MM.1S (cell line): ENCODE results near the gene PPOX.

Experiments used
- DNase-seq: peaks from one replicate; pipeline ENCODE4 v3.0.0-alpha.2; 2015
- H2AFZ ChIP-seq: fragments of 300-600 bp; sonication (generic); 2 replicates; pipeline ENCODE4 v1.6.0; 2016; ENCODE audit warnings: antibody characterized with exemption, low read length
- H3F3A ChIP-seq: fragments of 300-600 bp; sonication (generic); 2 replicates; pipeline ENCODE4 v1.6.1; 2016; ENCODE audit warnings: mild to moderate bottlenecking, antibody characterized with exemption, low read length, moderate library complexity, mixed read lengths; ENCODE audit not compliant: insufficient read depth
- H3K27ac ChIP-seq: fragments of 300-600 bp; sonication (generic); 2 replicates; pipeline ENCODE4 v1.5.1; 2016; ENCODE audit warnings: mild to moderate bottlenecking, low read length
- H3K27me3 ChIP-seq: fragments of 300-600 bp; sonication (generic); replicated peaks from 2 replicates; pipeline ENCODE4 v1.6.0; 2016; ENCODE audit warnings: low read length; ENCODE audit not compliant: insufficient read depth
- H3K36me3 ChIP-seq: fragments of 300-600 bp; sonication (generic); replicated peaks from 2 replicates; pipeline ENCODE4 v1.6.1; 2016; ENCODE audit warnings: mild to moderate bottlenecking, low read length, mixed read lengths; ENCODE audit not compliant: insufficient read depth
- H3K4me1 ChIP-seq: fragments of 300-600 bp; sonication (generic); 2 replicates; pipeline ENCODE4 v1.6.1; 2016; ENCODE audit warnings: low read length, mixed read lengths
- H3K4me2 ChIP-seq: fragments of 300-600 bp; sonication (generic); 2 replicates; pipeline ENCODE4 v1.6.0; 2016; ENCODE audit warnings: low read depth, low read length
- H3K4me3 ChIP-seq: fragments of 300-600 bp; sonication (generic); 2 replicates; pipeline ENCODE4 v1.5.1; 2016; ENCODE audit warnings: low read length, mixed read lengths
- H3K79me2 ChIP-seq: fragments of 300-600 bp; sonication (generic); 2 replicates; pipeline ENCODE4 v1.6.1; 2016; ENCODE audit warnings: mixed run types, low read length, mixed read lengths
- H3K9ac ChIP-seq: fragments of 300-600 bp; sonication (generic); 2 replicates; pipeline ENCODE4 v1.6.1; 2016; ENCODE audit warnings: low read length, mixed read lengths
- H3K9me2 ChIP-seq: fragments of 300-600 bp; sonication (generic); replicated peaks from 2 replicates; pipeline ENCODE4 v1.6.1; 2016; ENCODE audit warnings: mild to moderate bottlenecking, low read length, mixed read lengths; ENCODE audit not compliant: insufficient read depth
- H3K9me3 ChIP-seq: fragments of 300-600 bp; sonication (generic); replicated peaks from 2 replicates; pipeline ENCODE4 v1.6.1; 2016; ENCODE audit warnings: mild to moderate bottlenecking, low read length, mixed read lengths; ENCODE audit not compliant: insufficient read depth
- H4K20me1 ChIP-seq: fragments of 300-600 bp; sonication (generic); 2 replicates; pipeline ENCODE4 v1.6.1; 2016; ENCODE audit warnings: mild to moderate bottlenecking, low read length, moderate library complexity, mixed read lengths; ENCODE audit not compliant: insufficient read depth
- EZH2 ChIP-seq: fragments of 300-600 bp; sonication (generic); optimal IDR thresholded peaks from 2 replicates; pipeline ENCODE3; 2017; ENCODE audit warnings: low read depth, mild to moderate bottlenecking, antibody characterized with exemption, low read length, mixed read lengths
- EZH2phosphoT487 ChIP-seq: fragments of 300-600 bp; sonication (generic); IDR thresholded peaks from 2 replicates; pipeline ENCODE4 v1.6.1; 2018; ENCODE audit warnings: antibody characterized with exemption, low read length
- TF ChIP-seq, protein P1 (sequence below): fragments of 300-600 bp; sonication (generic); IDR thresholded peaks from 2 replicates; pipeline ENCODE4 v1.5.1; 2016; ENCODE audit warnings: antibody characterized with exemption, low read length, mixed read lengths

PPOX gene

DNA sequence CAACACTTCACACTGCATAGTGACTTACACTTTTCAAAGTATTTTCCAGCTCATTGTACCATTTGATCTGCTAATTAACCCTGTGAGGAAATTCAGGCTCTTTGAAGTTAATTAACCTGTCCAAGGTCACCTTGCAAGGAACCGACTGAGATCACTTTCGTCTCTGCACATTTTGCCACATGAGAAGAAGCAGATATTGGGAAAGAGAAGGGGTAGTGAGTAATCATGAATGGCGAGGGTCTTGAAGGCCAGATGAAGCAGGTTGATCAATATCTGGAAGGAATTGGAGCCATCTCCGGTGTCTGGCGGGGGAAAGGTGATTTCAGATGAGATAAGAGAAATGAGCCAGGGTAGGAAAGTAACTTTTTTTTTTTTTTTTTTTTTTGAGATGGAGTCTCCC, 53.8 kb downstream of the PPOX start:
- H3K9ac ChIP-seq: no peak overlapping the region
- H3K9me3 ChIP-seq: no peaks in the 10 kb centered on the region
- H4K20me1 ChIP-seq: no peaks in the 10 kb centered on the region
- no peaks in the 10 kb centered on the region for H3K36me3 ChIP-seq
- peaks cover 29% of the 10 kb centered on the region for H3F3A ChIP-seq
- no peaks in the 10 kb centered on the region for H3K27me3 ChIP-seq
- TF ChIP-seq, protein P1, sequence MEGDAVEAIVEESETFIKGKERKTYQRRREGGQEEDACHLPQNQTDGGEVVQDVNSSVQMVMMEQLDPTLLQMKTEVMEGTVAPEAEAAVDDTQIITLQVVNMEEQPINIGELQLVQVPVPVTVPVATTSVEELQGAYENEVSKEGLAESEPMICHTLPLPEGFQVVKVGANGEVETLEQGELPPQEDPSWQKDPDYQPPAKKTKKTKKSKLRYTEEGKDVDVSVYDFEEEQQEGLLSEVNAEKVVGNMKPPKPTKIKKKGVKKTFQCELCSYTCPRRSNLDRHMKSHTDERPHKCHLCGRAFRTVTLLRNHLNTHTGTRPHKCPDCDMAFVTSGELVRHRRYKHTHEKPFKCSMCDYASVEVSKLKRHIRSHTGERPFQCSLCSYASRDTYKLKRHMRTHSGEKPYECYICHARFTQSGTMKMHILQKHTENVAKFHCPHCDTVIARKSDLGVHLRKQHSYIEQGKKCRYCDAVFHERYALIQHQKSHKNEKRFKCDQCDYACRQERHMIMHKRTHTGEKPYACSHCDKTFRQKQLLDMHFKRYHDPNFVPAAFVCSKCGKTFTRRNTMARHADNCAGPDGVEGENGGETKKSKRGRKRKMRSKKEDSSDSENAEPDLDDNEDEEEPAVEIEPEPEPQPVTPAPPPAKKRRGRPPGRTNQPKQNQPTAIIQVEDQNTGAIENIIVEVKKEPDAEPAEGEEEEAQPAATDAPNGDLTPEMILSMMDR: no peak
- no peak for TF ChIP-seq EZH2
- no peak for TF ChIP-seq EZH2phosphoT487
- no peak overlapping the region for H3K4me3 ChIP-seq
- H3K9me2 ChIP-seq: no peaks in the 10 kb centered on the region
- H3K27ac ChIP-seq: no peak overlapping the region
- no peaks in the 10 kb centered on the region for H3K79me2 ChIP-seq
- H3K4me1 ChIP-seq: peaks cover 30% of the 10 kb centered on the region
- no peak overlapping the region for H2AFZ ChIP-seq
- H3K4me2 ChIP-seq: no peak overlapping the region
- DNase-seq: no peak
